ENCODE results near the gene ZNF185.

The ZNF185 gene

DNA sequence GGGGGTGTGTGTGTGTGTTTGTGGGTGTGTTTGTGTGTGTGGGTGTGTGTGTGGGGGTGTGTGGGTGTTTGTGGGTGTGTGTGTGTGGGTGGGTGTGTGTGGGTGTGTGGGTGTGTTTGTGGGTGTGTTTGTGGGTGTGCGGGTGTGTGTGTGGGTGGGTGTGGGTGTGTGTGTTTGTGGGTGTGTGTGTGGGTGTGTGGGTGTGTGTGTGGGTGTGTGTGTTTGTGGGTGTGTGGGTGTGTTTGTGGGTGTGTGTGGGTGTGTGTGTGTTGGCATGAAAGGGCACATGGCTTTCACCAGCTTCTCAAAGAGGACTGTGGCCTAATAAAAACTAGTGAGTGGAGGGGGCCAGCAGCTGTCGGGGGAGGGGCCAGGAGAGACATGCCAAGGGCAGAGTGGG is 25.3 kb upstream of the ZNF185 start:
- H3K9me2 ChIP-seq (replicated peaks; ENCODE audit: insufficient read depth, low read length) = no peaks in the 10 kb centered on the region
- no peak overlapping the region for H3K4me2 ChIP-seq (ENCODE audit: low read depth, low read length)
- no peak overlapping the region for H3K4me3 ChIP-seq (ENCODE audit: low read length)
- H3K4me1 ChIP-seq (ENCODE audit: low read length) = no peaks in the 10 kb centered on the region
- DNase-seq = no peak
- H3K9ac ChIP-seq (ENCODE audit: low read length) = no peak overlapping the region
- H4K20me1 ChIP-seq (ENCODE audit: insufficient read depth, low read length) = no peaks in the 10 kb centered on the region
- H3K9me3 ChIP-seq (replicated peaks; ENCODE audit: insufficient read depth, low read length) = no peaks in the 10 kb centered on the region
- no peak overlapping the region for H3K27ac ChIP-seq (ENCODE audit: low read length)
- no peak overlapping the region for H2AFZ ChIP-seq (ENCODE audit: low read length)
- no peaks in the 10 kb centered on the region for H3F3A ChIP-seq (ENCODE audit: insufficient read depth, low read length)
- H3K27me3 ChIP-seq (replicated peaks; ENCODE audit: insufficient read depth, low read length) = no peaks in the 10 kb centered on the region
- TF ChIP-seq EZH2phosphoT487 (IDR thresholded peaks at IDR 0.05; ENCODE audit: low read length) (no peak), EZH2 (optimal IDR thresholded peaks at IDR 0.05; ENCODE audit: low read depth, low read length) (no peak)
- TF ChIP-seq, protein P1, sequence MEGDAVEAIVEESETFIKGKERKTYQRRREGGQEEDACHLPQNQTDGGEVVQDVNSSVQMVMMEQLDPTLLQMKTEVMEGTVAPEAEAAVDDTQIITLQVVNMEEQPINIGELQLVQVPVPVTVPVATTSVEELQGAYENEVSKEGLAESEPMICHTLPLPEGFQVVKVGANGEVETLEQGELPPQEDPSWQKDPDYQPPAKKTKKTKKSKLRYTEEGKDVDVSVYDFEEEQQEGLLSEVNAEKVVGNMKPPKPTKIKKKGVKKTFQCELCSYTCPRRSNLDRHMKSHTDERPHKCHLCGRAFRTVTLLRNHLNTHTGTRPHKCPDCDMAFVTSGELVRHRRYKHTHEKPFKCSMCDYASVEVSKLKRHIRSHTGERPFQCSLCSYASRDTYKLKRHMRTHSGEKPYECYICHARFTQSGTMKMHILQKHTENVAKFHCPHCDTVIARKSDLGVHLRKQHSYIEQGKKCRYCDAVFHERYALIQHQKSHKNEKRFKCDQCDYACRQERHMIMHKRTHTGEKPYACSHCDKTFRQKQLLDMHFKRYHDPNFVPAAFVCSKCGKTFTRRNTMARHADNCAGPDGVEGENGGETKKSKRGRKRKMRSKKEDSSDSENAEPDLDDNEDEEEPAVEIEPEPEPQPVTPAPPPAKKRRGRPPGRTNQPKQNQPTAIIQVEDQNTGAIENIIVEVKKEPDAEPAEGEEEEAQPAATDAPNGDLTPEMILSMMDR (IDR thresholded peaks at IDR 0.05; ENCODE audit: low read length) = no peak
- H3K36me3 ChIP-seq (replicated peaks; ENCODE audit: insufficient read depth, low read length) = no peaks in the 10 kb centered on the region
- H3K79me2 ChIP-seq (ENCODE audit: low read length) = no peaks in the 10 kb centered on the region

DNA sequence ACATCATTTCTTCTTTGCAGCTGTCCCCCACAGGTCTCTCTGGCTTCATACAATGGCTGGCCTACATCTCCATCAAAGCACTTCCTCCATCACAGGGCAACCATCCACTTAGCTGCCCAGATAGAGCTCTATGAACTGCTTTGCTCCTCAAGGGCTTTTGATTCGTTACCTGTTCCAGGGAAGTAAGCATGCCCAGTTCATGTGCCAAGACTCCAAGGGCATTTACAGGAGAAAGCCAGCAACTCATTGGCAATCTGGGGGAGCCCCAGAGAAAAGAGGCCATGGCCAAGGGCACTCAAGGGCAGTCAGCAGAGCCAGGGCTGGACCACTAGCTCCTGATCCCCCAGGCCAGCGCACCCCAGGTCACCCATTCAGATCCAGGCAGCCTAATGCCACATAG is 24.5 kb upstream of the ZNF185 start:
- Histone ChIP-seq H3K27me3 (replicated peaks; ENCODE audit: insufficient read depth, low read length) (no peaks in the 10 kb centered on the region), H3K9me3 (replicated peaks; ENCODE audit: insufficient read depth, low read length) (no peaks in the 10 kb centered on the region), H3K79me2 (ENCODE audit: low read length) (no peaks in the 10 kb centered on the region), H3K9ac (ENCODE audit: low read length) (no peak overlapping the region), H4K20me1 (ENCODE audit: insufficient read depth, low read length) (no peaks in the 10 kb centered on the region), H3K9me2 (replicated peaks; ENCODE audit: insufficient read depth, low read length) (no peaks in the 10 kb centered on the region), H3K4me2 (ENCODE audit: low read depth, low read length) (no peak overlapping the region), H3K36me3 (replicated peaks; ENCODE audit: insufficient read depth, low read length) (no peaks in the 10 kb centered on the region), H3F3A (ENCODE audit: insufficient read depth, low read length) (no peaks in the 10 kb centered on the region), H3K4me1 (ENCODE audit: low read length) (no peaks in the 10 kb centered on the region), H2AFZ (ENCODE audit: low read length) (no peak overlapping the region), H3K4me3 (ENCODE audit: low read length) (no peak overlapping the region), H3K27ac (ENCODE audit: low read length) (no peak overlapping the region)
- no peak for TF ChIP-seq EZH2 (optimal IDR thresholded peaks at IDR 0.05; ENCODE audit: low read depth, low read length)
- no peak for TF ChIP-seq EZH2phosphoT487 (IDR thresholded peaks at IDR 0.05; ENCODE audit: low read length)
- TF ChIP-seq, protein P1 (IDR thresholded peaks at IDR 0.05; ENCODE audit: low read length) = no peak
- DNase-seq = no peak

DNA sequence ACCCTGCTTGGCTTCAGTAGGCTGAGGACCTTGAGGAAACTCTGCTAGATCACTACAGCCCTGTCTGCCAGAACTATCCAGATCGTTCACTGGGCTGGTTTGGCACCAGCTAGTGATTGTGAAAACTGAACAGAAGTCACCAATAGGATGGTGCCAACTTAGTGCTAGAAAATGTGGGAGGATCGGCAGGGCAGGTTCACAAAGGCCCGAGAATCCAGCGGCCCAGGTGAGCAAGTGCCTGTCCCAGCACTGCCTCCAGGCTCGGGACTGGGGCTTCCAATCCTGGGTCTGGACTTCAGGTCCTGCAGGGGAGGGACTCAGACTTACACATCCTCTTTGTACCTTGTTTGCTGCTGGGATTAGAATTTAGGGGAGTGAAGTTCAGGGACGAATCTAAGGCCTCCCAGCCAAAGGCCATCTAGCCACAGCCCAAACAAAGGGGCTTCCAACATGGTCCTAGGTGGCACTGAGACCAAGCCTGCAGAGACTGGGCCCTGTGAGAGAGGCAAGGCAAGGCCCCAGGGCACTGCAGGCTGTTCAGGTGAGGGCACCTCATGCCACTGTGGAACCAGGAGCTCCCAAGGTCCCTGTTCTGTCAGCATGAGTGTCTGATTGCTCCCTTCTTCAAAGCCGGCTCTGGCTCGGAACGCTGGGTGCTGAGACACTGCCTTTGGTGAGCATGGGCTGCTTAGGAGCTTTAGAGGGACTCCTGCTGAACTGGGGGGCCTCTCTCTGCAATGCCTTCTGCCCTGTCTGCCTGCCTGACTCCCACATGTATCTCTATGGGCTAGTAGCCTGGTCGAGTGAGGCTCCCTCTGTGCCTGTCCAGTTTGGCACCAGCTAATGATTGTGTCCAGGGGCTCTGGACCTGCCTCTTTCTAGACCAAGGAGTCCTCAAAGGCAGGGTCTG is 20.7 kb upstream of the ZNF185 start:
- H2AFZ ChIP-seq (ENCODE audit: low read length) = no peak overlapping the region
- no peaks in the 10 kb centered on the region for H3K27me3 ChIP-seq (replicated peaks; ENCODE audit: insufficient read depth, low read length)
- H3K27ac ChIP-seq (ENCODE audit: low read length) = no peak overlapping the region
- H3F3A ChIP-seq (ENCODE audit: insufficient read depth, low read length) = no peaks in the 10 kb centered on the region
- DNase-seq = no peak
- no peaks in the 10 kb centered on the region for H3K9me3 ChIP-seq (replicated peaks; ENCODE audit: insufficient read depth, low read length)
- H3K79me2 ChIP-seq (ENCODE audit: low read length) = no peaks in the 10 kb centered on the region
- H3K9ac ChIP-seq (ENCODE audit: low read length) = no peak overlapping the region
- no peaks in the 10 kb centered on the region for H3K9me2 ChIP-seq (replicated peaks; ENCODE audit: insufficient read depth, low read length)
- TF ChIP-seq EZH2 (optimal IDR thresholded peaks at IDR 0.05; ENCODE audit: low read depth, low read length) (no peak), EZH2phosphoT487 (IDR thresholded peaks at IDR 0.05; ENCODE audit: low read length) (no peak)
- TF ChIP-seq, protein P1 (IDR thresholded peaks at IDR 0.05; ENCODE audit: low read length) = no peak
- H3K4me1 ChIP-seq (ENCODE audit: low read length) = no peaks in the 10 kb centered on the region
- H3K36me3 ChIP-seq (replicated peaks; ENCODE audit: insufficient read depth, low read length) = no peaks in the 10 kb centered on the region
- no peak overlapping the region for H3K4me2 ChIP-seq (ENCODE audit: low read depth, low read length)
- H4K20me1 ChIP-seq (ENCODE audit: insufficient read depth, low read length) = no peaks in the 10 kb centered on the region
- H3K4me3 ChIP-seq (ENCODE audit: low read length) = no peak overlapping the region

All from MM.1S (cell line).